ENCODE data around the gene SLC22A7. TPM values are rescaled to one million over a fixed set of nuclear protein-coding genes. Genes with fewer than 3 reads are reported as not detected.

SLC22A7 gene
- total and polyA plus RNA-seq, 2 of the 8 experiments (the other 6 are each of a cell fraction or from before 2014, with no cell fraction given) = not detected

- no peak for TF ChIP-seq CHD7 (IDR thresholded peaks at IDR 0.05; ENCODE audit: insufficient replicate concordance, low read length)
- no peak for TF ChIP-seq YY1 (IDR thresholded peaks at IDR 0.05; ENCODE audit: low read depth, low read length)
- TF ChIP-seq POLR2A (IDR thresholded peaks at IDR 0.05; ENCODE audit: control extremely low read depth in 1 of 2, low read depth in 2 of 2, low read length in 2 of 2) = no peak
- TF ChIP-seq KDM5A (IDR thresholded peaks at IDR 0.05; ENCODE audit: low read length) = no peak
- no peak for TF ChIP-seq RAD21 (IDR thresholded peaks at IDR 0.05 in 1 of 2, conservative IDR thresholded peaks at IDR 0.05 in 1 of 2; ENCODE audit: low read depth in 2 of 2, low read length in 2 of 2)
- no peak for TF ChIP-seq EP300 (IDR thresholded peaks at IDR 0.05; ENCODE audit: borderline replicate concordance in 1 of 2, low read depth in 2 of 2, low read length in 2 of 2)
These were observed 24.4 kb upstream of the SLC22A7 start (continued) for GRCh38 chr6:43273707-43274106.
